Urinary bladder (tissue), 4 donors: ENCODE measurements around the gene FLVCR2. TPM values are rescaled to one million over a fixed set of nuclear protein-coding genes. Genes with fewer than 3 reads are reported as not detected.

Source experiments
- DNase-seq: peaks from one replicate; pipeline ENCODE4 v3.0.0-alpha.2; 2015; ENCODE audit errors: extremely low spot score
- H3K27ac ChIP-seq: one replicate; pipeline ENCODE4 v1.5.1; 2013; ENCODE audit warnings: low read depth, mild to moderate bottlenecking, moderate library complexity
- H3K36me3 ChIP-seq: one replicate; pipeline ENCODE4 v1.6.1; 2013; ENCODE audit warnings: mild to moderate bottlenecking, moderate library complexity; ENCODE audit not compliant: insufficient read depth
- H3K4me1 ChIP-seq: one replicate; pipeline ENCODE4 v1.6.1; 2013; ENCODE audit warnings: mild to moderate bottlenecking, moderate library complexity; ENCODE audit not compliant: insufficient read depth
- H3K4me3 ChIP-seq: one replicate; pipeline ENCODE4 v1.5.1; 2013; ENCODE audit warnings: low read depth, low read length
- WGBS: extraction: QIAGEN DNeasy Blood & Tissue Kit; methylation state at CpG from one replicate; pipeline ENCODE4 v1.1.7; 2013; 5-methylcytosine and 5-hydroxymethylcytosine counted together
- polyA plus RNA-seq: library from polyadenylated mRNA; stranded (reverse); fragments of 200-250 nt; gene quantifications from one replicate; pipeline ENCODE4 v1.2.3, GENCODE V29; 2013
- total RNA-seq: library from RNA; depleted of rRNA; stranded (reverse); fragments of >200 nt; gene quantifications from one replicate; pipeline ENCODE4 v1.2.3, GENCODE V29; 2014
- donor health status: healthy with polysubstance abuse.
- donor health status: healthy.

FLVCR2 gene
- total RNA-seq (4.9 TPM), polyA plus RNA-seq (3.6 TPM)

- 1% methylated on average over 49 of the region's 49 CpGs for WGBS
- Histone ChIP-seq H3K4me3 (peak within 1 kb of the TSS; percentile 21), H3K4me1 (no peaks in the 10 kb centered on the region), H3K36me3 (no peaks in the 10 kb centered on the region), H3K27ac (peak within 1 kb of the TSS; percentile 27)
- no peak for DNase-seq
These were observed at the start of gene FLVCR2 for GRCh38 chr14:75578102-75578785. Gene FLVCR2, plus strand, starts transcription at chr14:75578620. Its CDS starts 353 bp downstream, at chr14:75578973.

DNA sequence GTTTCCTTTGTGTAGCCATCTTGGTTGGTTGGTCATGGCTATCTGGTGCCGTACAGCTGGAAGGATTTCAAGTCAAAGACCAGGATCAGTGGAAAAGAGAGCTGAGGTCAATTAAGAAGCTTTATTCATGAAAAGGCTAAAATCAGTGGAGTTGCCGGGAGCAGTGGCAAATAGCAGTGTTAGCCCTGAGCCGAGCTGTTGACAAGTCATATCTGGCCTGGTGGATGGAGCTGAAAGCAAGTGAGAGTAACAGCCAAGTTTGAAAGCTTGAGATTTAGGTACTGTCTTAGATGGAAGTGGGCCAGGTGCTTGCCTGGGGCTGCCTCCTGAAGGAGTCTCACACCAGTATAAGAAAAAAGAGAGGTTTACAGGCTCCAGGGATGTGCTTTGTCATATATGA, 47.2 kb upstream of the FLVCR2 start:
- WGBS = 62% methylated on average over 3 of the region's 3 CpGs
- no peak for DNase-seq

DNA sequence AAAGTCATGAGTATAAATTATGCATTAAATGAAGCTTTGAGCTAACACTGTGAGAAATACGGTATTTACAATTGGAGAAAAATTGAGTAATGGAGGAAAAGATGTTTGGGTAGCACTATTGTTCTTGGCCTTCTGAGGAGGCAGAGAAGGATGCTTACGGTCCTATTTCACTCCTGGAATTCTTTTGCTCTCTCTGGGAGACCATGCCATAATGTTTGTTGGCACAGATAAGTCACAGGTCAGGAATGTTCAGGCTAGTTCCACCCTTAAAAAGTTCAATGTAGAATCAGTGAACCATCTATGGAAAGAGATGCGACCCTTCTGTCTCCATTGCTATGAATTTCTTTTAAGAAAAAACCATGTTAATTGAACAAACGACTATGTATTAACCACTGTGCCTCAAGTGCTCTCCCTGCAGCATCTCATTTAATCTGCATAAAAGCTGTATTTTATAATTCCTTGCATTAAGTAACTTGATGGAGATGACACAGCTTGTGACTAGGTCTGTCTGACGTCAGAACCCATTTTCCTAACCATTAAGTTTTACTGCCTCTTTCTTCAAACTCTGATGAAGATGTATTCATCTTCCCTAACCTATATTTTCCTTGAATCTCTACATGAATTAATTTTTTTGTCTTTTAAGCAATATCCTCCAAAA, 46.6 kb upstream of the FLVCR2 start:
- peaks cover 3% of the 10 kb centered on the region for H3K4me1 ChIP-seq
- H3K36me3 ChIP-seq = no peaks in the 10 kb centered on the region
- no peak for DNase-seq
- WGBS = 68% methylated on average over 5 of the region's 5 CpGs
- no peak overlapping the region for H3K27ac ChIP-seq
- no peak overlapping the region for H3K4me3 ChIP-seq

More for the DNA sequence above, 47.2 kb upstream of the FLVCR2 start:
- Histone ChIP-seq H3K4me3 (no peak overlapping the region), H3K27ac (no peak overlapping the region), H3K36me3 (no peaks in the 10 kb centered on the region), H3K4me1 (peaks cover 1% of the 10 kb centered on the region)

GRCh38 chr14:75533791-75534555, 44.4 kb upstream of the FLVCR2 start:
- WGBS = 76% methylated on average over 5 of the region's 5 CpGs
- no peaks in the 10 kb centered on the region for H3K36me3 ChIP-seq
- peak overlapping the region; percentile 50 for H3K27ac ChIP-seq
- peaks cover 3% of the 10 kb centered on the region for H3K4me1 ChIP-seq
- H3K4me3 ChIP-seq = no peak overlapping the region
- DNase-seq = no peak

DNA sequence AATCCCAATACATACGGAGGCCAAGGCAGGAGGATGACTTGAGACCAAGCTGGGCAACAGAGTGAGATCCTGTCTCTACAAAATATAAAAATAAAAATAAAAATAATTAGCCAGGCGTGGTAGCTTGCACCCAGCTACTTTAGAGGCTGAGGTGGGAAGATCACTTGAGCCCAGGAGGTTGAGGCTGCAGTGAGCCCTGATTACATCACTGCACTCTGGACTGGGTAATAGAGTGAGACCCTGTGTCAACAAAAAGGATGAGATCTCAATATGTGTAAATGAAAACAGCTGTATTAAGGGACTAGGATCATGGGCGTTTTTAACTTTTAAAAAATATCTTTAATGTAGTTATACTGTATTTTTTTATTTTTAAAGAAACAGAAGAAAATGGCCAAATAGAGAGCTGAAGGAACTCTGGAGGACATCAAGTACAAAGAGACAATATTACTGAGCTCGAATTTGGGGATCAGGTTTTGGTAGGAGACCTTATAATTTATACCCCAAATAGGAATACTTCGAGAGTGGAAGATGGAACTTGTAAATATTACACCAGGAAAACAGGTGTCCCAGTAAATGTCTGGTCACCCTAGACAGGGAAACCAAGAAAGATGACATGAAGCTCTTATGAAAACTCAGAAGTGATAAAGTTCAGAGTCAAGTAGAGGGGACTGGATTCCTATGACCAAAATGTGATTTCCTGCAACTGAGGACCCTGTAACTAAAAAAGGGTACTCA, 43.1 kb upstream of the FLVCR2 start:
- WGBS = 77% methylated on average over 5 of the region's 5 CpGs
- Histone ChIP-seq H3K36me3 (no peaks in the 10 kb centered on the region), H3K27ac (peak overlapping the region; percentile 62), H3K4me1 (peaks cover 3% of the 10 kb centered on the region), H3K4me3 (no peak overlapping the region)
- no peak for DNase-seq

DNA sequence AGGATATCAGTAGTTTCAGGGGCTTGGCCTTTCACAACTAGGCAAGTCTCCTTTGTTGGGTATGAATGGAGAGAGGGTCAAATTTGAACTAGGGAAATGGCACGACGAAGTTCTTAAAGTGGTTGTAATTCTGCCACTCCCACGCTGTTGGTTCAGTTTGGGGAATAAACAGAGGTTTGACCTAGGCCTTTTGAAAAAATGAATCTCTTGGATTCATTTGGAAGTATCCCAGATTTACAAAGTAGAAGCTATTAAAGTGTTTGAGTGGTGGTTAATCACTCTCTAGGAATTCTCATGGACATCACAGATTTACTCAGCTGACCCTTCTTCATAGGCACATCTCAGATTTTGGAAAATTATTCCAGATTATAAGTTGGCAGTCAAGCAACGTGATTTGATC, 41.3 kb upstream of the FLVCR2 start:
- no peak for DNase-seq
- Histone ChIP-seq H3K4me1 (peaks cover 3% of the 10 kb centered on the region), H3K27ac (no peak overlapping the region), H3K4me3 (no peak overlapping the region), H3K36me3 (no peaks in the 10 kb centered on the region)
- 82% methylated on average over 4 of the region's 4 CpGs for WGBS

DNA sequence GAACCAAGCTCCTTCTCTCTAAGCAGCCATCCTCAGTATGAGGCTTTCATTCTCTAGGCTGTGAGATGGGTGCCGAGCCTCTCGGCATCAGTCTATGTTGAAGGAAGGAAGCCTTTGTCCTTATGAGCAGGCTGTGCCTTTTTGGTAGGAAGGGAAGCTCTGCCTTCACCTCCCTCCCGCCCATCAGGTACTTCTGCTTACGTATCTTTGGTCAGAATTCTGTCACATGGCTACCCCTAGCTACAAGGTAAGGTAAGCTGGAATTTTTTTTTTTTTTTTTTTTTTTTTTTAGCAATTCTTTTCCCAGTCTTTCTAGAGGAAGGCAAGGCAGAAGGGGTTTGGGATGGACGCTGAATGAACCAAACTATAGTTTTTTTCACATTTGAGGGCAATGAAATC, 39.3 kb upstream of the FLVCR2 start:
- WGBS = 89% methylated on average over 5 of the region's 5 CpGs

DNA sequence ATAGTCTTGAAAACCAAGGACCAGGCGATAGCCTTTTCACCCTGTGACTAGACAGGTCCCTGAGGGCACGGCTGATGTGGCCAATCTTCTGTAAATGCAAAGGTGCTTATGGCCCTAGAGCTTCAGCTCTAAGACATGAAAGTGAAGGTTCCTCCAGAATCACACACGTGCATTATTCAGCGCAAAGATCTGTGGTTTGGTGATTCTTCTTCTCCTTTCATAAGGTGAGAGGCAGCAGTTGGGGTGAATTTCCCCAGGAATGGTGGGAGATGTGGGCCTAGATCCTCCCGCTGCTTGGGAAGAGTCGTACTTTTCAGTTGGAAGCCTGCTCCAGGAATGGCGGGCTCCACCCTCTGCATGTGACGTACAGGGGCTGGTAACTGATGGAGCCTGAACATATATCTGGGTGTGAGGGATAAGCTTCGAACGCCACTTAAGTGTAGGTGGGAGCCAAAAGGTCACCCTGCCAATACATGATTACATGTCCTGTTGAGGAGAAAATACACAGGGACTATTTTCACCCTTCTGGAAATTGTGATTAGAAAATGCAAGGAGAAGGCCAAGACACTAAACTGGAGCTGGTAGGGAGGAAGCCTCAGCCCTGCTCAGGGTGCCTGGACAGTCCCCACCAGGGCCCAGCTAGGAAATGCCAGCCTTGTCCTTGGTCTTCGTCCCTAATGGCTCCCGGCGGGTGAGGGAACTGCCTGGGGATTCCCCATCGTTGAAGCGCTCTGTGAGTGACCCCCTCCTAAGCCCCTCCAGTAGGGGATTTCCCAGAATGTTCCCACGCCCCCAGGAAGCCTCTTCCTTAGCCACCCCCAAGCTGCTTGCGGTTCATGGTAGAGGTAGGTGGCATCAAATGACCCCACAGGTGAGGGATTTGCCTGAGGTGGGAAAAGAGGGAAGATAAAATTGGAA, 38.6 kb upstream of the FLVCR2 start:
- WGBS = 81% methylated on average over 17 of the region's 17 CpGs
- H3K4me1 ChIP-seq = peaks cover 3% of the 10 kb centered on the region
- no peak overlapping the region for H3K27ac ChIP-seq
- H3K36me3 ChIP-seq = no peaks in the 10 kb centered on the region
- DNase-seq = no peak
- H3K4me3 ChIP-seq = no peak overlapping the region

More for the DNA sequence above, 39.3 kb upstream of the FLVCR2 start:
- no peak overlapping the region for H3K4me3 ChIP-seq
- no peak overlapping the region for H3K27ac ChIP-seq
- no peak for DNase-seq
- no peaks in the 10 kb centered on the region for H3K36me3 ChIP-seq
- peaks cover 3% of the 10 kb centered on the region for H3K4me1 ChIP-seq

- Histone ChIP-seq H3K36me3 (no peaks in the 10 kb centered on the region), H3K4me1 (peaks cover 1% of the 10 kb centered on the region), H3K4me3 (no peak overlapping the region), H3K27ac (no peak overlapping the region)
- DNase-seq = no peak
- 74% methylated on average over 7 of the region's 7 CpGs for WGBS
These were observed 38.0 kb upstream of the FLVCR2 start for GRCh38 chr14:75540479-75540851.

GRCh38 chr14:75542588-75543091, 35.8 kb upstream of the FLVCR2 start:
- DNase-seq = no peak
- Histone ChIP-seq H3K4me3 (no peak overlapping the region), H3K27ac (peak overlapping the region; percentile 74), H3K36me3 (no peaks in the 10 kb centered on the region), H3K4me1 (no peaks in the 10 kb centered on the region)
- 36% methylated on average over 10 of the region's 10 CpGs for WGBS

DNA sequence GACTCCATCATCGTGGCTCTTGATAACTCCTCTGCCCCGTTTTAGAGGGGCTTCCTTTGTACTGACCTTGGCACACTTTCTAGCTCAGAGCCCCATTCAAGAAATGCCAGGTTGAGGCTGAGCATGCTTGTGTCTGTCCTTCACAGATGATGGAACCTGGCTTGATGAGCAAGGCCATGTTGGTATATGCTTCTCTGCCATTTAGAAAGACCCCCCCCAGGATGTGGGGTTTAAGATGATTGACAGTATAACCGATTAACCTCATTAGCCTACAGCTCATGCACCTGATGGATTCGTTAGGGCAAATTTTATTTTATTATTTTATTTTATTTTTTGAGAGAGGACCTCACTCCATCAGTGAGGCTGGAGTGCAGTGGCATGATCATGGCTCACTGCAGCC, 35.2 kb upstream of the FLVCR2 start:
- DNase-seq = no peak
- 60% methylated on average over 4 of the region's 4 CpGs for WGBS
- Histone ChIP-seq H3K36me3 (no peaks in the 10 kb centered on the region), H3K4me3 (no peak overlapping the region), H3K27ac (peak overlapping the region; percentile 74), H3K4me1 (no peaks in the 10 kb centered on the region)

DNA sequence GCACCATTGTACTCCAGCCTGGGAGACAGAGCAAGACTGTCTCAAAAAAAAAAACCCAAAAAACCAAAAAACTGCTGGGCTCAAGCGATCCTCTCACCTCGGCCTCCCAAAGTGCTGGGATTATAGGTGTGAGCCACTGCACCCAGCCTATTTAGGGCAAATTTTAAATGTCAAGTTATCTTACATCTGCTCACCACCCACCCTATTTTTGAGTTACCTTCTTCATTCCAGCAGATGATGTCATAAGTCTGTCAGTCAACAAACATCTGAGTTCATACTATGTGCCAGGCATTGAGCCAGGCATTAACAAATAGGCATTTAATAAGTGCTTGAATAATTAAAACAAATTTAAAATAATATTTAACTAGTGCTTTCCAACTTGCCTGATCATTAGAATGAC, 34.6 kb upstream of the FLVCR2 start:
- no peak overlapping the region for H3K4me3 ChIP-seq
- H3K27ac ChIP-seq = no peak overlapping the region
- 89% methylated on average over 2 of the region's 2 CpGs for WGBS
- DNase-seq = no peak
- H3K36me3 ChIP-seq = no peaks in the 10 kb centered on the region
- H3K4me1 ChIP-seq = no peaks in the 10 kb centered on the region
